ENCODE data around the gene KLC4. TPM values are rescaled to one million over a fixed set of nuclear protein-coding genes. Genes with fewer than 3 reads are reported as not detected.

The KLC4 gene
- polyA plus RNA-seq, result 10.2 TPM

GRCh38 chr6:43059168-43060033 lies at the start of gene KLC4, which contains the start of gene MRPL2:
Gene KLC4, plus strand, starts transcription at chr6:43059631. Its CDS starts 1,705 bp downstream, at chr6:43061336.
Gene MRPL2, minus strand, starts transcription at chr6:43059434. Its CDS starts 53 bp downstream, at chr6:43059381.
- H3K4me1 Mint-ChIP-seq, result peaks cover 24 to 33% (median 26%) of the 10 kb centered on the region in 3 donors
- H3K27me3 Mint-ChIP-seq, result no peaks in the 10 kb centered on the region
- H3K27ac Mint-ChIP-seq, result peak within 1 kb of the TSS; percentile 89 to 99 (median 98)
- no peaks in the 10 kb centered on the region for H3K36me3 Mint-ChIP-seq
- no peaks in the 10 kb centered on the region for H3K9me3 Mint-ChIP-seq
- peak within 1 kb of the TSS; percentile 91 to 100 (median 98) for H3K4me3 Mint-ChIP-seq

GRCh38 chr6:43011207-43011606 lies 48.2 kb upstream of the KLC4 start:
- peak overlapping the region in 1 of 3 donors; percentile 64 for H3K27ac Mint-ChIP-seq
- H3K27me3 Mint-ChIP-seq, result no peaks in the 10 kb centered on the region
- peak overlapping the region in 1 of 4 donors; percentile 55 for H3K4me3 Mint-ChIP-seq
- H3K9me3 Mint-ChIP-seq, result no peaks in the 10 kb centered on the region
- no peaks in the 10 kb centered on the region for H3K36me3 Mint-ChIP-seq
- peaks cover 24 to 43% (median 39%) of the 10 kb centered on the region in 3 donors for H3K4me1 Mint-ChIP-seq

GRCh38 chr6:43012364-43012763 lies 47.1 kb upstream of the KLC4 start:
- H3K27me3 Mint-ChIP-seq, result no peaks in the 10 kb centered on the region
- peak overlapping the region in 2 of 3 donors; percentile 25 to 60 for H3K27ac Mint-ChIP-seq
- H3K4me3 Mint-ChIP-seq, result peak overlapping the region; percentile 55 to 87 (median 84)
- peaks cover 2% of the 10 kb centered on the region for H3K36me3 Mint-ChIP-seq
- no peaks in the 10 kb centered on the region for H3K9me3 Mint-ChIP-seq
- peaks cover 24 to 47% (median 39%) of the 10 kb centered on the region in 3 donors for H3K4me1 Mint-ChIP-seq

- Mint-ChIP-seq H3K9me3 (no peaks in the 10 kb centered on the region), H3K27ac (peak overlapping the region; percentile 37 to 94 (median 60)), H3K4me3 (peak overlapping the region; percentile 82 to 95 (median 92)), H3K4me1 (peaks cover 22 to 44% (median 38%) of the 10 kb centered on the region in 3 donors), H3K36me3 (peaks cover 2% of the 10 kb centered on the region), H3K27me3 (no peaks in the 10 kb centered on the region)
These were observed 46.2 kb upstream of the KLC4 start for GRCh38 chr6:43013097-43013842.

GRCh38 chr6:43013843-43014433 lies 45.5 kb upstream of the KLC4 start, which contains the start of the genes KLHDC3 and MEA1:
Gene KLHDC3, plus strand, starts transcription at chr6:43014249. Its CDS starts 2,944 bp downstream, at chr6:43017193.
Gene MEA1, minus strand, starts transcription at chr6:43013946. Its CDS starts 133 bp downstream, at chr6:43013813.
- Mint-ChIP-seq H3K36me3 (peaks cover 2% of the 10 kb centered on the region), H3K27me3 (no peaks in the 10 kb centered on the region), H3K27ac (peak within 1 kb of the TSS; percentile 37 to 94 (median 60)), H3K4me3 (peak within 1 kb of the TSS; percentile 82 to 95 (median 92)), H3K9me3 (no peaks in the 10 kb centered on the region), H3K4me1 (peaks cover 17 to 37% (median 35%) of the 10 kb centered on the region in 3 donors)

- Mint-ChIP-seq H3K27ac (peak overlapping the region; percentile 34 to 80 (median 60)), H3K4me1 (peaks cover 17 to 37% (median 32%) of the 10 kb centered on the region in 3 donors), H3K4me3 (peak overlapping the region; percentile 82 to 95 (median 92)), H3K27me3 (no peaks in the 10 kb centered on the region), H3K36me3 (peaks cover 2% of the 10 kb centered on the region), H3K9me3 (no peaks in the 10 kb centered on the region)
These were observed 45.0 kb upstream of the KLC4 start for GRCh38 chr6:43014434-43014909.

GRCh38 chr6:43016176-43016942 lies 43.1 kb upstream of the KLC4 start:
- peak overlapping the region; percentile 52 to 73 (median 62) for H3K4me3 Mint-ChIP-seq
- peak overlapping the region in 1 of 3 donors; percentile 14 for H3K27ac Mint-ChIP-seq
- H3K36me3 Mint-ChIP-seq, result peaks cover 2% of the 10 kb centered on the region
- no peaks in the 10 kb centered on the region for H3K9me3 Mint-ChIP-seq
- H3K4me1 Mint-ChIP-seq, result peaks cover 17 to 37% (median 29%) of the 10 kb centered on the region in 3 donors
- no peaks in the 10 kb centered on the region for H3K27me3 Mint-ChIP-seq

- H3K27ac Mint-ChIP-seq, result peak overlapping the region in 1 of 3 donors; percentile 73
- peak overlapping the region in 1 of 4 donors; percentile 37 for H3K4me3 Mint-ChIP-seq
- no peaks in the 10 kb centered on the region for H3K9me3 Mint-ChIP-seq
- peaks cover 2% of the 10 kb centered on the region for H3K36me3 Mint-ChIP-seq
- H3K4me1 Mint-ChIP-seq, result peaks cover 17 to 39% (median 28%) of the 10 kb centered on the region in 3 donors
- no peaks in the 10 kb centered on the region for H3K27me3 Mint-ChIP-seq
These were observed 42.5 kb upstream of the KLC4 start for GRCh38 chr6:43016943-43017334.

- peaks cover 2% of the 10 kb centered on the region for H3K36me3 Mint-ChIP-seq
- H3K4me1 Mint-ChIP-seq, result peaks cover 5 to 22% (median 12%) of the 10 kb centered on the region in 3 donors
- no peaks in the 10 kb centered on the region for H3K27me3 Mint-ChIP-seq
- H3K9me3 Mint-ChIP-seq, result no peaks in the 10 kb centered on the region
- no peak overlapping the region for H3K27ac Mint-ChIP-seq
- peak overlapping the region in 2 of 4 donors; percentile 44 to 89 for H3K4me3 Mint-ChIP-seq
These were observed 40.3 kb upstream of the KLC4 start for GRCh38 chr6:43019152-43019551.

- H3K9me3 Mint-ChIP-seq, result no peaks in the 10 kb centered on the region
- H3K27ac Mint-ChIP-seq, result peak overlapping the region in 1 of 3 donors; percentile 8
- H3K36me3 Mint-ChIP-seq, result peaks cover 2% of the 10 kb centered on the region
- peak overlapping the region; percentile 66 to 89 (median 84) for H3K4me3 Mint-ChIP-seq
- no peaks in the 10 kb centered on the region for H3K27me3 Mint-ChIP-seq
- peaks cover 0 to 18% (median 7%) of the 10 kb centered on the region in 3 donors for H3K4me1 Mint-ChIP-seq
These were observed 39.3 kb upstream of the KLC4 start for GRCh38 chr6:43020052-43020705.

GRCh38 chr6:43020847-43021246 lies 38.6 kb upstream of the KLC4 start:
- H3K27me3 Mint-ChIP-seq, result no peaks in the 10 kb centered on the region
- H3K27ac Mint-ChIP-seq, result peak overlapping the region in 2 of 3 donors; percentile 8 to 81
- H3K9me3 Mint-ChIP-seq, result no peaks in the 10 kb centered on the region
- peak overlapping the region; percentile 89 to 95 (median 94) for H3K4me3 Mint-ChIP-seq
- peaks cover 0 to 17% (median 7%) of the 10 kb centered on the region in 3 donors for H3K4me1 Mint-ChIP-seq
- H3K36me3 Mint-ChIP-seq, result peaks cover 2% of the 10 kb centered on the region

- H3K27ac Mint-ChIP-seq, result peak within 1 kb of the TSS; percentile 65 to 84 (median 81)
- peaks cover 2% of the 10 kb centered on the region for H3K36me3 Mint-ChIP-seq
These were observed 38.0 kb upstream of the KLC4 start, which contains the start of gene RRP36 for GRCh38 chr6:43021270-43022047. Gene RRP36, plus strand, starts transcription at chr6:43021623. Its CDS starts 32 bp downstream, at chr6:43021655.

More at GRCh38 chr6:43021270-43022047, 38.0 kb upstream of the KLC4 start, which contains the start of gene RRP36:
- Mint-ChIP-seq H3K4me1 (peaks cover 0 to 13% (median 4%) of the 10 kb centered on the region in 3 donors), H3K9me3 (no peaks in the 10 kb centered on the region), H3K4me3 (peak within 1 kb of the TSS; percentile 89 to 95 (median 94)), H3K27me3 (no peaks in the 10 kb centered on the region)
